ENCODE measurements around the gene IP6K3.

The IP6K3 gene

DNA sequence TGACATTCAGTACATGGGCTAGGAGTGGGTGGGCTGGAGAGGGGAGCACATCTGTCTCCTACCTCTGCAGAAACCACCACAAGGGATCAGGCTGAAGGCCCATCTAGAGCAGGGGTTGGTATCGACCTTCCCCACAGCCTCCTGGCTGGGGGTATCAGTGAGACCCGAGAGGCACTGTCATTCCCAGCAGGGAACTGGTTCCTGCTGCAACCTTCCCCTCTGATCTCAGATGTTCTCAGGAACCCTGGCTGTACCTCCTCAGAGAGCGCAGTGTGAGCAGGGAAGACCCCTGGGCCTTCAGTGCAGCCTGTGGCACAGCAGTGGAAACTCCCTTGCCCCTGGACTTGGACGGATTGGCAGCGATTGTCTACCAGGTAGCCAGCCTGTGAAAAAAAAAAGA is 7.8 kb downstream of the IP6K3 start:
- DNase-seq = no peak

DNA sequence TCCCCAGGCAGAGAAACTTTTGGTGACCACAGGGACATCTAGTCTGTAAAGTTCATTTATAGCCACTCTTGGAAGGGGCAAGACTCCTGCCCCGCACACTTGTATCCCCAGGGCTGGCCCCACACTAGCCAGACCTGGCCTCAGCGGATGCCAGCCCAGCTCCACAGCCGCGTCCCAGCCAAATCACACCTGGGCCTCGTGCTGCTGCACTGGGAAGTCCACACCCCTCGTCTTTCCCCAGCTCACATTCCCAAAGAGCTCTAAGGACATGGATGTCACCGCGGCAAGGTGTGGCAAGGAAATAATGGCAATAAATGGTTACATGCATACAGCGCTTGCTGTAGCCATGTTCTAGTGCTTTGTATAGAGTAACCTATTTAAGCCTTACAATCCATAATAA is 8.6 kb downstream of the IP6K3 start:
- no peak for DNase-seq

DNA sequence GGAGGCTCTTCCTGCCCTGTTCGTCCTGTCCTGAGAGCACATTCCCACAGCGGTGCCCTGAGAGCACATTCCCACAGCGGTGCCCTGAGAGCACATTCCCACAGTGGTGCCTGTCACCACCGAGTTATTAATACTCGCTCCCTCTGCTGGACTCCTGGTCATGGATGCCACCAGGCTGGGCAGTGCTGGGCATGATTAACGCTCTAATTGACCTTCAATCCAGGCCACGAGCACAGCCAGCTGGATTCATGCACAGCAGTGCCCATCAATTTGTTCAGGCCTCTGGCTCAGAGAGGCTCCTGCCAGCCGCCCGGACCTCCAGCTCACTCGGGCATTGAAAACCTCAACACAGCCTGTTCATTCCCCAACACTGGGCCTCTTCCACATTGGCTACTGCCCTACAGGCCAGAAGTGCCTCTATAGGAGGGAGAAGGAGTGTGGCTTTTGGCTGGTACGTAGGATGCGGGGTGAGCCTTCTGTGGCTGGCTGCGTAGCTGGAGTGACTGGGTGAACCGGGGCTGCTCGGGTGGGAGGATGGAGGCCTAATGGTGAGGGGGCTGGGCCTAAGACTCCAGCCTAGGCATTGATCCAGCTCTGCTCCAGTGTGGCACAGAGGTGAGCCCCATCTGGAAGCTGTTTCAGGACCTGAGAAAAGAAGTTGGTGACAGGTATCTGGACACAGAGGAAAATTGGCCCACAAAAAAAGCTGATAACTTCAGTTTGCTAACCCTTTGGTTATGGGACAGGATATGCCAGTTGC is 9.3 kb downstream of the IP6K3 start:
- no peak for DNase-seq

DNA sequence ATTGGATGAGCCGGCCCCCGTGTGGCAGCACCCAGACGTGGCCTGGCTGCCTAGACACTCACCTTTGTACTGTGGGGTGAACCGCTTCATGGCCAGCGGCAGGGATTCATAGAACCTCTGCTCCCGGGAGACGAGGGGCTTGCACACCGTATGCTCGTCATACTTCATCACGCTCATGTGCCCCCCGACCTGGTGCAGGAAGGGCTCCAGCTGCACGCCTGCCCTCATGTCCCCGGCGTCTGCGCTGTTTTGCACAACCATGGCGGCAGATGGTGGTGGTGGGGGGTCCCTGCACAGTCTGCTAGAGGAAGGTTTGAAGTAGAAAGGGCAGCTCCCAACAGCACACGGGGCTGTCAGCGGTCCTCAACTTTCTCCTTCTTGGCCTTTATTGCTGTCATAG is 11.5 kb downstream of the IP6K3 start:
- no peak for DNase-seq

DNA sequence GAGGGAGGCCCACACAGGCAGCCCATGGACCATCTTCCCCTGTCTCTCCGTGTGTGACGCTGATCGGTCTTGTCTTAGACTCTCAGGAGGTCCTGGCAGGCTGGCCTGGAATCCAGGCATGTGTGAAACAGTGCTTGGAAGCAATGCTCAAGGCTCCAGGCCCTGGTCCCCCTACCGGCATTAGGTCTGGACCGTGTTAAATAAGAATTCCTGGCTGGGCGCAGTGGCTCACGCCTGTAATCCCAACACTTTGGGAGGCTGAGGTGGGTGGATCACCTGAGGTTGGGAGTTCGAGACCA is 13.0 kb downstream of the IP6K3 start:
- DNase-seq = no peak

DNA sequence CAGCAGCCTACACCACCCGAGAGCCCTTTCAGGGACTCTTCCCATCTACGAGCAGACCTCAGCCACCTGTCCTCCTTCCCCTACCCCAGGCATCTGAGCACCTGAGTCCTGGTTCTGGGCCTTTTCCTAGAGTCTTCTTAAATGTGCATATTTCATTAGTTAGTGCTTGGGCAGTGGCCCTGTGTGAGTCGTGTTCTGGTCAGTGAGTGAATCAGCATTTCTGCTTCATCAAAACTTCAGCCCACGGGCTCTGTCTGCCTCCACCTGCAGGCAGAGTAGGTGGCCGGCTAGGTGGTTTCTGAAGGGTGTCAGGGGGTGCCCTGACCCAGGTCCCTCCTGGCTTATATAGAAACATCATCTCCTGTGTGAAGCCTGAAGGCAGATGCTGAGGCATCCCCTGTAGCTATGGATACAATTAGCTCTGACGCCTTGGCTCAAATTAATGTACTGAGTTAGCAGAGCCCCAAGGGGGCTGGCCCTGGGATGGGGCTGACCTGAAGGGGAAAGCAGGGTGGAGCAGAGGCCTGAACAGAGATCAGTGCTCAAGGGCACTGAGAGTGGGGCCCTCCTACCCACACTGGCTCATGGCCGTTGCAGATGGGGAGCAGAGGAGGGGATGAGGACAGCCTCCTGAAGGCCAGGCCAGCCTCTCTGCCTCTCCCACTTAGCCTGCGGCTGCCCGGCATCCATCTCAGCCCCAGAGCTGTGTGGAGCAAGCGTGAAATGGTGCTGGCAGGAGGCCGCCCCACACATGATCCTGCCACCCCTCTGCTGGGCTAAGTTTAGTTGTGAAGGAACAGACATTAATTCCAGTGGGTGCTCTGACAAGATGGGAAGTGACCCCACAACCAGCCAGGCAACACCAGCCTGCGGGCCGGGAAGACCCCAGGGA is 13.6 kb downstream of the IP6K3 start:
- DNase-seq = no peak

DNA sequence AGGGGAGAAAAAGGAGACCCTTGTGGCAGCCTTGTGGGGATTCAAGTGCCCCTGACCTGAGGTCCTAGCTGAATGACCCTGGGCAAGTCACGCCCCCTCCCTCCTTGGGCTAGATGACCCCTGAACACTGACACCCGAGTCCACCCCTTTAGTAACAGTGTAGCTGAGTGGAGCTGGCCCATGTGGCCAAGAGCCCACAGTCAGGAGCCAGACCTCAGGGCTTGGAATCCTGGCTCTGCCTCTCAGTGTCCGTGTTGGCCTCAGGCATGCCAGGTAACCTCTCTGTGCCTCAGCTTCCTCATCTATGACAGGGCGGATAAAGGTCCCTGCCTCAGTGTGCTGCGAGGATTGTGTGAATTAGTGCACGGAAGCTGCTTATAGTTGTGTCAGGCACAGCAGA is 14.3 kb downstream of the IP6K3 start:
- no peak for DNase-seq

DNA sequence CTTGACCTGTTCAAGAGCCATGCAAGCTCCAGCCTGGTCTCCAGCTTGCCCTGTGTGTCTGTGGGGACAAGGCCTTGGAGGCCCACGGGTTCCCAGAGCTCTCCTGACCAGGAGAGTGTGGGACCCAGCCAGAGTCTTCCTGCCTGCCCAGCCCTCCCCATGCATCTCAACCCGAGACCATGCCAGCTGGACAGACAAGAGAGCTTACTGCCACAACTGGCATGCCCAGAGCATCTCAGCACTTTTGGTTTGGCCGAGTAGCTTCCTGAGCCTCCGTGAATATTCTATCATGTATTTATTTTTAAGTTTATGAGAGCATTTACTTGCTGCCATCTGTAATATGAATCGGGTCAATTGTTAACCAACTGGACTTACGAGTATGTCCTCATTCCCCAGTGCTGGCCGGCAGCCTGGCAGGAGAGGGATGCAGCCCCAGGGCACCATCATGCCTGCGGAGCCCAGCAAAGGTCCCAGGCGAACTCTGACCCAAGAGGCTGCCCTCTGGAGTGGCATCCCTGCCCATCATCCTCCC is 14.9 kb downstream of the IP6K3 start:
- DNase-seq = no peak

DNA sequence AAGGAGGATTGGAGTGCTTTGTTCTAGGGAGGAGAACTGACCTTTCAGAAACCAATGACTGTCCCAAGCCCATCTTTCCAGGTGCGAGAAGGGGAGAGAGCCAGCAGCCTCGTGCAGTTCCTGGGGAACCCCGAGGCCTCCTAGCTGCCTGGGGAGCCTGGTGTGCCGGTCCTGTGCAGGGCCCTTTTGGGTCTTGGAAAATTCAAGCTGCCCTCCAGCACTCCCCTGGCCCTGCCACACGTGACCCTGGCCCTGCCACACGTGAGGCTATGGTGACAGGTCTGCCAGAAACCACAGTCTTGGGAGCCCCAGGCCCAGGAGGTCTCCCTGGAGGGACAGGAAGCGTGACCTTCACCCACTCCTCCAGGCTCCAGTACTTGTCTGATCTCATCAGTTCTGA is 15.7 kb downstream of the IP6K3 start:
- no peak for DNase-seq

DNA sequence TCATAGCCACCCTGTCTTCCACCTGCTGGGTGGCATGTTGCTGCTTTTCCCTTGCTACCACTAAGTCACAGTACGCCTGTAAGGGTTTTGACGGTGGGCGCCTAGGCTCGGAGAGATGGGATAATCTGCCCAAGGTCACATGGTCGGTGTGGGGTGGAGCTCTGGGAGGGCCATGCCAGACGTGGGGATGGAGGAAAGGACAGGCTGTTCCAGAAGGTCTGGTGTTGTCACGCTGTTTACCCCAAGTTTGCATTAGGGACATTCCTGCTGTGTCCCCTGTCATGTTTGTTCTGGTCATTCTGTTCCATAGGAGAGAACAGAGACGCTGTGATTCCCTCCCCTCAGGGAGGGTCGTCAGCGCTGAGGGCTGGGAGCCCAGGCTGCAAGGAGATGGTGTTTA is 16.1 kb downstream of the IP6K3 start:
- no peak for DNase-seq

DNA sequence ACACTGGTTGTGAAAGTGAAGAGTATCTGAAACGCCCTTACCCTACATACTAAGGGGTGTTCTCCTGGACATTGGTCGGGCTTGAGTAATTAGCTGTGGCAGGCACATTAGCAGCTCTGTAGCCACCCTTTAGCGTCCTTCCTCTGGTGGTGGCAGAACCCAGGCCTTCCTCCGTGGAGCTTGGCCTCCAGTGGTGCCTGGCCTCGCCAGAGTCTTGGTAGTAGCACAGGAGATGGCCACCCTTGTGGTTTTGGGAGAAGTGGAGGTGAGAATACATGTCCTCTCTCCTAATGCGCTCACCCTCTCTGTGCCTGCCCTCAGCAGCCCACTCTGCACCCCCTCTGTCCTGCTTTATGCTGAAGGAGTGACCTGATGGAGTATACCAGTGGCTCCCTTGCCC is 17.6 kb downstream of the IP6K3 start:
- no peak for DNase-seq

DNA sequence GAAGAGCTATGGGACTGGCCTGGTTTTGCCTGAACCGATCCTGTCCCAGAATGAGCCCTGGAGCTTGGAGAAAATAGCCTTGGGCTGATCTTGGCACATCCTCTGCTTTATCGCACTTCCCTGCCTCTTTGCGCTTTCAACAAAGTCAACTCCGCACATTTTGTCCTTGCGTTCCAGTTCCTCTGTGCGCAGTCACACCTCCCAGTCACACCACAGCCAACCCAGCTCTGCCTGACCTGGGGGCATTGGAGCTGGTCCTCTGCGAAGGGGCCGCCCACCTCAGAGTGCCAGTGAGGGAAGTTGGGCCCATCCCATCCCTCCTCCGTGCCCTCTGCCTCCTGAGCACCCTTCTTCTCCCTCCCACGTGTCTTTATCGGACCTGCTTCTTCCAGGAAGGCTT is 18.3 kb downstream of the IP6K3 start:
- no peak for DNase-seq

DNA sequence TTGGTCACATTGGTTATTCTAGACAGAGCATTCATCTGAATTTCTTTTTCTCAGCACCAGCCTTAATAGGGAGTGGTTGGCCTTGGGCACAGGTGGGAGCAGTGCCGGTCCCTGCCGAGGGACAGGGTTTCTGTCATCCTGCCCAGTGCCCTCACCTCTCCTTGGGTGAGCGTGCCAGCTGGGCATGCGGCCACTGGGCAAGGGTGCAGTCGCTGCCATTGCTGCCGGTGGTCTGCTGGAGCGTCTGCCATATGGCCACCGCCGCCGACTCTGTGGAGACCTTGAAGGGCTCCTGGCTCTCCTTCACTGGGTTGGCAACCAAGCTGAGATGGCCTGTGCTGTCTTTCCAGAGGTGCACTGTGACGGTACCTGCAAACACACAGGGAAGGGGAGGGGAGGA is 18.8 kb downstream of the IP6K3 start:
- DNase-seq = no peak

DNA sequence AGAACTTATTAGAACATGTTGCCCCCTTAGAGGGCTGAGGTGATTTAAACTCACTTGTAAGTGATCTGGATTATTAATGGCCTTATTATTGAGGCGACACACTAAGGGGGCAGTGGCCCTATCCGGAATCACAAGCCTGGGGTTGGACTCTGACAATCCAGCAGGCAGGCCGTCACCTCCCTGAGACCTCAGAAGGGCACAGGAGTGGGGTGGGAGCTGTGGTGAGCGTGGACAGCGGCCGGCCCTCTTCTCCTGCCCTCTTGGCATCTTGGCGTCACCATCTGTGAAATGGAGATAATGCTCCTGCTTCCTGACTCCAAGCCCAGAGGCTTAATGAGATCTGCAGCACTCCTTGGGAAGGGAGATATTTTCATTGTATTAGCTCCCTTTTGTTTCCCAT is 19.6 kb downstream of the IP6K3 start:
- DNase-seq = no peak

DNA sequence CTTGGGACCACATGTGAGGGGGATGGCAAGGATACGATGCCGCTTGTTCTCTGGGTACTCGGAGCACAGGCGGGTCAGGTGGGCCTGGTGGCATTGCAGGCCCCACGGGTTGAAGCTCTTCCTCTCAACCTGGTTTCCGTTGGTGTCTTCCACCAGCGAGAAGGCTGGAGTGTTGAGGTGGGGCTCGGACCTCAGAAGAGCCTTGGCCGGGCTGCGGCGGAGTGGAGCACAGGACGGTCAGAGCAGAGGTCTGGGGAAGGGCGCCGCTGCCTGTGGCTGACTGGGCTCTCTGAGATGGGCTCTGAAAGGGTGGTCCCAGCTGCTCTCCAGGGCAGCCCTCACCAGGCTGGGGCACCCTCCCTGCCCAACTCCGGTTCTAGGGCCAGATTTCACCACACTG is 20.0 kb downstream of the IP6K3 start:
- DNase-seq = no peak

DNA sequence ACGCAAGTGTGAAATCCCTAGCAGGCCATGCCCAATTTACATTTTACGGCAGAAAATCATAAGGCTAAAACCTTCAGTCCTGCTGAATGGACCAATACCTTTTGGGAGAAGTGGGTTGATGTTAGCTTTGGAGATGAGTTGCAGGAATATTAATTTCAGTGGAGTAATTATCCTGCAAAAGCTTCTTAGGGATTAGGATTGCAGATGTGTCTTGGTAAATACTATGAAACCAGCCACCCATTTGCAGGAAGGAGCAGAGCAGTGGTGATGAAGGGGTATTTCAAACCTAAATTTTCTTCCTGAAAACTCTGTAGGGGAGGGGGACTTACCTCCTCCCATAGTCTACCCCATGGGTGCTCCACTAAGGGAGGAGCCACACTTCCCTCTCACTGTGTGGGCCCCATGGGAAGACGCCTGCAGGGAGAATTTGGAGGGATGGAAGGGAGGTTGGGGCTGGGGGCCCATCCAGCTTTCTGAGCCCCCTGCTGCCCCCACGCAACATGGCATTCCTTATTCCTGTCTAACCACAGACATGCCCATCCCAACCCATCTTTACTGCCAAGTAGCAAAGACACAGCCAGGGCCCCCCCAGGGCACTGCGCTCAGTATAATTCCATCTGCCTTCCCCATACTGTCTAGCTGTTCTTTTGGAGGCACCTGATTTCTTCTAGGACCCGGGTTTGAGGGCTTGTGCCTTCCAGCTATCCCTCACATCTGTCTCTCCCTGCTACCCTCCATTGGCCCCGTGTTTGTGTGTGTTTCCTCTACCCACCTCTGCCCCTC is 20.6 kb downstream of the IP6K3 start:
- DNase-seq = no peak

DNA sequence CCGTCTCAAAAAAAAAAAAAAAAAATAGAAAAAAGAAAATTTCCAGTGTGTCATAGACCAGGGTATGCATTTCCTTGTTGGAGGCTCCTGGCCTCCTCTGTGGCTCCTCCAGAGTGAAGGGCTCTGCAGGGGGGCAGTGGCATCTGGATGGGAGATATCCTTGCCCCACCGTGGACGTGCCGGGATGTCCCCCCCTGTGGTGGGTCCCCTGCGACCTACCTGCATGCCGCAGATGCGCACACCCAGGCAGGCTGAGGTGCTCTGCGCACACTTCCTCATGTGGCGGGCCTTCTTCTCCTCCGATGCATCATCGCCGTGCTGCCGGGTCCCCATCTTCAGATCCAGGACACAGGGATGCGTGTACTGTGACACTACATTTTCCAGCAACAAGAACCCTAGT is 21.5 kb downstream of the IP6K3 start:
- no peak for DNase-seq

DNA sequence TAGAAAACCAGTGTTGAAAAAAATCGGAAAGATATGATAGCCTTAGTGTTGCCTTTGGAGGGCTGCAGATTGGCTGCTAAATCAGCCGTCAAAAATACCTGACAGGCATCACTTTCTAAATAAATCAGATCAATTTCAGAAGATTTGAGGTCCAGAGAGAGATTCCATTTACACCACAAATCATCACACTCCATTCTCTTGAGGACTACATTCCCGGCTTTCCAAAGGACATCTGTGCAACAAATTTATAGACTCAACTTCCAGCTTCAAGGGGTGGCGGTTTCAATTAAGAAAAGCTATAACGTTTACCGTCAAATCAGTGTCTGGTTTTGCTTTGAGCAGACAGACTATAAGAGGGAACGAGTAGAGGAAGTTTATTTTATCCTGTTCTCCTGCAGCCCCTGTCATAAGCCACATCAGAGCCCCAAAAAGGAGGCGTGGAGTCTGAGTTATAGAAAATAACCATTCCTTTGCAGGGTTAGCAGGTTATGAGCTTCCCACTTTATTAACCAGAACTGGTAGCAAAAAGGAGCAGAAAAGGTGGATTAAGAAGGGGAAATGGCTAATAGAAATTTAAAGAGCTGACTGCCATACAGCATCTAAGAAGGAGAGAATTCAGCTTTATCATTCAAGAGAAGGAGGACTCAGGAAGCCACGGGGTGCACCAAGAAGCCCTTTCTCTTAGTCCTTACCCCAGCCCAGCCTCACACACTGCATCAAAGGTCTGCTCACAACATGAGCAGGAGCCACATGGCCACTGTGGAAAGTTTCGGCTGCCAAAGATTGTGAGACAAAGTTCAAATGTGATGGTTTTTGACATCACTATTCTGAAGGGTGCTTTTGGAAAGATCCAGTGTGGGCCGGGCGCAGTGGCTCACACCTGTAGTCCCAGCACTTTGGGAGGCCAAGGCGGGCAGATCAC is 22.3 kb downstream of the IP6K3 start:
- DNase-seq = no peak

DNA sequence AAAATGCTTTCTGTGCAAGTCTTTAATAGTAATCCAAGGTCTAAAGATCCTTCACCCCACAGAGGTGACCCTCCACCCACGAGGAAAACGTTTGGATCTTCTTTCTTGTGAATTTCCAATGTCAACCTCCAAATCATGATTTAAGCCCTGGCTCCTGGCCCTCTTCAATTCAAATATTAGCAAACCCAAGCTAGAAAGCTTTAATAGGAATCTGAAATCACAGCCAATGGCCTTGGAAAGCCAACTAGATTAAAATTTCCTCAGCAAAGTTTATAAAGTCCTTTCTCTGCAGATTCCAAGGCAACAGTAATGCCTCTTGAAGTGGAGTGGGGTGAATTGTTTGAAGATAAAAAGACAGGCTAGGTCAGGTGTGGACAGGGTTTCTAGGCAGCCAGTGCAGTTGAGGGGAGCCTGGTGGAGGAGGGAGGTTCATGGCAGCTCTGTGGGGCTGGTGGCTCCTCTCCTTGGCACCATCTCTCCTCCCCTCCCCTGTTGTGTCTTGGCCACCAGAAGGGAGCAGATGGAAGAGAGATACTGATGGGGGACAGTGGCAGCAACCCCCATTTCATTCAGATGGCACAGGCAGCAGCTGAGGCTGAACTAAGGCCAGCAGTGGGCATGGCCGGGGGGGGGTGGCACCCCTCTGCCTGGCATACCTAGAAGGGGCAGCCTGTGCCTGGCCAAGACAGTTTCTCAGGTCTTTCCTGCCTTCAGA is 23.2 kb downstream of the IP6K3 start:
- DNase-seq = no peak

DNA sequence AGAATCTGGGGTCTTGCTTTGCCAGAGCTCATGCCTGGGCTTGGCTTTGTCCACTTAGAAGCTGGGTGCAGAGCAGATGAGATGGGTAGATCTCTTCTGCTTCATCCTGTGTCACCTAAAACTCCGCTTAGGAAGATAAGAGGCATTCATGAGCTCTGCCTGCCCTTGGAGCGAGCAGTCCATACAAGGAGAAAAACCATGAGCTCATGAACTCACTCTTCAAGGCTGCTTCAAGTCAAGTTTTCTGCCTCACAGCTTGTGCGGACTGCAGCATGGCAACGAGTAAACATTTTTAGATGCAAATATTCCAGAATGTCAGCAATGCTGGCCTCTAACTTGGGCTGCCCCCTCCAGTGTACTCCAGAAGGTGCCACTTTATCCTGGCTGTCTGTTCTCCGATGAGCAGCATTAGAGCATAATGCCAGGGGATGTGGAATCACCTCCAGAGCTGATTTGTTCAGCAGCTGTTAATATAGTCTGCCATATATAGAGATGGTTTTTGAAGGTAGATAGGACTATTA is 24.5 kb downstream of the IP6K3 start:
- DNase-seq = no peak

DNA sequence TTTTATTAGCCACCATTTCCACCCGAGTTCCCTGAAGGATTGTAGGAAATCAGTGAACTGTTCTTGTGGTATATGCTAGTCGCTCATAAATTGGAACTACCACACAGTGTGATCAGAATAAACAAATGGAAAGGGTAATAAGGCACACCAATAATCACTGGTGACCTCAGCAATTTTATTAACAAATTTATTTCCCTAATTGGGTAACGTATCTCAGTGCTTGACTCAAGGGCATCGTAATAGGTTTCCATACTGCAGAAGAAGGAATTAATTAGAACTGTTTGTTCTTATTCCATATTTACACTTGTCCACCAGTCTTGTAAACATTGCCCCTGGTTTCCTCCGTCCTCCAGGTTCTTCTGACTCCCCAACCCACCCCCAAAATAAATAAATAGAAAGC is 25.2 kb downstream of the IP6K3 start:
- no peak for DNase-seq

DNA sequence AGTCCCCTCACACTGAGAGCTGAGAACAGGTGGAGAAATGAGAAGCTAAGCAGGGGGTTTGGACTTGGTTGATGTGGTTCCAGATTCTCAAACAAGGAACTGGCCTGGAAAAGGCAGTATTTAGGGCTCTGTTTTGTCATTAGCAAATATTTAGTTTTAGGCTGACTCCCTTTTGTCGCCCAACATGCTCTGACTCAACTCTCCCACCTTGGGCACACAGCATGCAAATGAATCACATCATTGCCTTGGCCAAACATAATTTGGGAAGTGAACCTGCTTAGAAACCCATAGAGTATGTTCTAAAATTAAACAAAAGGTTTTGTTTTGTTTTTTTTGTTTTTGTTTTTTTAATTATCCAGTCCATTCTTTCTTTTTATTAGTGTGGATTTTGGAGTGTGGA is 25.7 kb downstream of the IP6K3 start:
- no peak for DNase-seq
